HEK293T (cell line): Measurements from ENCODE around the gene SYNPO2.

Experiments
- SP1 ChIP-seq: fragments of 450-650 bp; IDR thresholded peaks from 2 replicates; pipeline ENCODE4 v1.6.1; 2017
- ZNF384 ChIP-seq: fragments of 450-650 bp; IDR thresholded peaks from 2 replicates; pipeline ENCODE4 v1.6.1; 2016

DNA sequence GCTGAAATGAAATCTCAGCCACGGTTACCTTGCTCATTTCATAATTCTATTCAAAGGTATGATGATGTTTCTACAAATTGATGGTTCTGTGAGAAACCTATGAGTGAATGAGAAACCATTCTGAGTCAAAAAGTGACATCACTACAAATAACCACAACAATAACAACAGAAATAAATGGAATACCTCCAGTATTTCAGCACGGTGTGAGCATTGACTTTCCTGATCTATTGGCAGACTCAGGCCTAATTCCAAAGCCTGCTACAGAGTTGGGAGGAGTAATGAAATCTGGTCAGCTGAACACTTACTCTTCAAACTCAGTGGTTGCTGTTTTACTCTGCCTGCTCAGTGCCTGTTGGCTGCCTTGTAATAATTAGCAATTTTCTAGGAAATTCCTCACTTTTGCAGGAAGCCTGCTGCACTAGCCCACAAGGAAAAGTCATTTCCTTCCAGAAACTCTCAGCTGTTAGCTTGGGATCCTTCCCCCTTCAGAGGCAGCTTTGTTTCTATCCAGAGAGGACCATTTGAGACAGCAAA, 18.8 kb upstream of the SYNPO2 start:
- TF ChIP-seq SP1 (no peak), ZNF384 (no peak)
